Panc1 (cell line): Measurements from ENCODE around the gene LTBP2. TPM values are rescaled to one million over a fixed set of nuclear protein-coding genes. Genes with fewer than 3 reads are reported as not detected.

ENCODE experiments used
- ATAC-seq: fragments of 200-7000 bp; cut with Tn5 transposase; 2 replicates; pipeline ENCODE4 v1.9.1; 2020; ENCODE audit warnings: mild to moderate bottlenecking, moderate library complexity
- BruUV-seq: library from RNA; stranded (reverse); fragments of 400-500 nt; replicated peaks from 2 replicates; lab custom pipeline; 2021; lab: Mats Ljungman, UMichigan
- CTCF ChIA-PET: fragments of 300-600 bp; sonication (Branson Sonifier 250); formaldehyde crosslinking; loops from one replicate; lab custom pipeline; 2022; ENCODE audit warnings: antibody characterized with exemption; lab: Charles Lee
- POLR2A ChIA-PET: fragments of 300-600 bp; sonication (Branson Sonifier 250); formaldehyde crosslinking; loops from one replicate; lab custom pipeline; 2022; ENCODE audit warnings: antibody characterized with exemption; lab: Charles Lee
- DNase-seq: peaks from one replicate; pipeline ENCODE4 v3.0.0-alpha.2; 2010; ENCODE audit warnings: low read depth, low spot score
- H3K27ac ChIP-seq: 2 replicates; pipeline ENCODE4 v1.5.1; 2011; ENCODE audit warnings: mild to moderate bottlenecking, low read length, inconsistent platforms
- H3K27me3 ChIP-seq: fragments of 200-500 bp; sonication (Bioruptor generic); 2 replicates; pipeline ENCODE4 v1.6.0; 2014; ENCODE audit warnings: low read length, inconsistent platforms; ENCODE audit not compliant: control insufficient read depth, insufficient read depth
- H3K36me3 ChIP-seq: fragments of 200-500 bp; sonication (Bioruptor generic); 2 replicates; pipeline ENCODE4 v1.5.1; 2014; ENCODE audit warnings: inconsistent platforms, mild to moderate bottlenecking, low read length, moderate library complexity; ENCODE audit not compliant: control insufficient read depth, insufficient read depth
- H3K4me1 ChIP-seq: 2 replicates; pipeline ENCODE4 v1.5.1; 2011; ENCODE audit warnings: inconsistent platforms, mild to moderate bottlenecking, low read length, moderate library complexity; ENCODE audit not compliant: control insufficient read depth, insufficient read depth
- H3K4me3 ChIP-seq, 2 experiments: 2 replicates each; pipeline ENCODE4 v1.5.1; 2011 to 2012; ENCODE audit warnings: low read depth in 2 of 2, low read length in 2 of 2, mild to moderate bottlenecking in 2 of 2, inconsistent platforms in 1 of 2, moderate library complexity in 1 of 2
- H3K9me3 ChIP-seq: fragments of 200-500 bp; sonication (Bioruptor generic); 2 replicates; pipeline ENCODE4 v1.5.1; 2014; ENCODE audit warnings: low read depth, mild to moderate bottlenecking, inconsistent platforms, low read length, moderate library complexity; ENCODE audit not compliant: control insufficient read depth, insufficient read depth
- POLR2AphosphoS5 ChIP-seq: IDR thresholded peaks from 2 replicates; pipeline ENCODE4 v1.6.1; 2012; ENCODE audit warnings: mild to moderate bottlenecking, low read depth, low read length, moderate library complexity
- SIN3A ChIP-seq: IDR thresholded peaks from 2 replicates; pipeline ENCODE4 v1.6.1; 2012; ENCODE audit warnings: low read depth, mild to moderate bottlenecking, low read length, moderate library complexity, borderline replicate concordance; ENCODE audit not compliant: insufficient read depth
- TCF7L2 ChIP-seq: IDR thresholded peaks from 2 replicates; pipeline ENCODE4 v1.6.1; 2011; ENCODE audit warnings: mild to moderate bottlenecking, low read depth, low read length, inconsistent platforms
- in situ Hi-C: cut with HindIII; loops from 2 replicates; pipeline ENCODE4 v1.10.0; 2016; ENCODE audit warnings: low sequenced_read_pairs, low pct_unique_long_range_greater_than_20kb
- intact Hi-C: fragments of 100-400 bp; cut with micrococcal nuclease; formaldehyde crosslinking; loops from one replicate; pipeline ENCODE4 v1.10.0; 2022; ENCODE audit not compliant: unreplicated experiment
- total RNA-seq: library from RNA; stranded (reverse); gene quantifications from one replicate; pipeline ENCODE4 v1.2.1, GENCODE V29; 2021; ENCODE audit not compliant: unreplicated experiment
- TF ChIP-seq, protein P1 (sequence below), 2 experiments: IDR thresholded peaks; 2 replicates each; pipeline ENCODE4 v1.6.1; 2011 to 2012; ENCODE audit warnings: low read depth in 2 of 2, control low read depth in 1 of 2, low read length in 1 of 2, mild to moderate bottlenecking in 1 of 2, moderate library complexity in 1 of 2; ENCODE audit not compliant: insufficient read depth in 1 of 2
- TF ChIP-seq, protein P2 (sequence below): fragments of 450-650 bp; IDR thresholded peaks from 2 replicates; pipeline ENCODE4 v1.5.1; 2017; ENCODE audit warnings: mild to moderate bottlenecking

Gene LTBP2
- total RNA-seq, 1 experiment from 2014 or later: 69.8 TPM

DNA sequence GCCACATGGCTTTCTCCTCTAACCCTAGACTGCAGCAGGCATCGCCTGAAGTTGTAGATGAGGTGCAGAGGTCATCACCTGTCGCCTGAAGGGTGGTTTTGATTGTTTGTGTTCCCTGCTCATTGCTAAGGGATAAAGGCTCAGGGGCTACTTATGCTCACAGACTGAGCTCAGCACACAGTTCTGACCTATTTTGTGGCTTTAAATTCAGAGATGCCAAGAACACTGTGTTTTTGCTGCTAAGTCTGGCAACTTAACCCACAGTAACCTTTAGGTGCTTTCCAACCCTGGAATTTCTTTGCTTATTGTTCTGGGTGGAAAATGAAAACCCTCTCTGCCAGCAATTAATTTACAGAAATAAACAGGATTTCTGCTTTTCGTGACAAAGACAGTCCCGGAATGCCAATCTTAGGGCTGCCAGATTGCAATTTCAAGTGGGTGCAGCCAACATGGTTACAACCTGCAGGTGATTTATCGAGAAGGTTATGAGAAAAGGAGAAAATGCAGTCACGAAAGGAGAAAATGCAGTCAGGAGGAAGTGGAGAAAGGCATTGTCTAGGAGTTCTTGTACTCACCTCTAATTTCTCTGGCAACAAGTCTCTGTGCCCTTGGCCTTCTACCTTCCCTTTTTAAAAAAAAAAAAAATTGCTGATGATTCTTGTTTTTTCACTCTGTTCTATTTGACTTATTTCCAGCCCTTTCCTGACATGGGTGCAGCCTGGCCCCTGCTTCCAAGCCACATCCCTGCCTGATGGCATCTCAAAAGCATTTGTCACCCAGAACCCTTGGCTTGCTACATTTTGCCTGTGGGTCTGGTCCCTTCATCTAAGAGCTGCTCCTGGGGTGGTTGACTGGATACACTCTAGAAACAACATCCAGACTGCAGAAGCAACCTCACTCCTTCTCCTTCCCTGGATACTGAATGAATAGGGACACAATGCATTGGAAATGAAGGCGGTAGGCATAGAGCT is 142.2 kb downstream of the LTBP2 start:
- ATAC-seq: no peak
- ChIA-PET POLR2A (no interaction called here), CTCF (no interaction called here)
- in situ Hi-C loops (no loop called here), intact Hi-C loops (no loop called here)
- H3K36me3 ChIP-seq: no peaks in the 10 kb centered on the region
- H3K27me3 ChIP-seq: no peaks in the 10 kb centered on the region
- H3K9me3 ChIP-seq: no peaks in the 10 kb centered on the region
- DNase-seq: no peak
- TF ChIP-seq SIN3A (no peak), TCF7L2 (no peak), POLR2AphosphoS5 (no peak)
- TF ChIP-seq, protein P1, sequence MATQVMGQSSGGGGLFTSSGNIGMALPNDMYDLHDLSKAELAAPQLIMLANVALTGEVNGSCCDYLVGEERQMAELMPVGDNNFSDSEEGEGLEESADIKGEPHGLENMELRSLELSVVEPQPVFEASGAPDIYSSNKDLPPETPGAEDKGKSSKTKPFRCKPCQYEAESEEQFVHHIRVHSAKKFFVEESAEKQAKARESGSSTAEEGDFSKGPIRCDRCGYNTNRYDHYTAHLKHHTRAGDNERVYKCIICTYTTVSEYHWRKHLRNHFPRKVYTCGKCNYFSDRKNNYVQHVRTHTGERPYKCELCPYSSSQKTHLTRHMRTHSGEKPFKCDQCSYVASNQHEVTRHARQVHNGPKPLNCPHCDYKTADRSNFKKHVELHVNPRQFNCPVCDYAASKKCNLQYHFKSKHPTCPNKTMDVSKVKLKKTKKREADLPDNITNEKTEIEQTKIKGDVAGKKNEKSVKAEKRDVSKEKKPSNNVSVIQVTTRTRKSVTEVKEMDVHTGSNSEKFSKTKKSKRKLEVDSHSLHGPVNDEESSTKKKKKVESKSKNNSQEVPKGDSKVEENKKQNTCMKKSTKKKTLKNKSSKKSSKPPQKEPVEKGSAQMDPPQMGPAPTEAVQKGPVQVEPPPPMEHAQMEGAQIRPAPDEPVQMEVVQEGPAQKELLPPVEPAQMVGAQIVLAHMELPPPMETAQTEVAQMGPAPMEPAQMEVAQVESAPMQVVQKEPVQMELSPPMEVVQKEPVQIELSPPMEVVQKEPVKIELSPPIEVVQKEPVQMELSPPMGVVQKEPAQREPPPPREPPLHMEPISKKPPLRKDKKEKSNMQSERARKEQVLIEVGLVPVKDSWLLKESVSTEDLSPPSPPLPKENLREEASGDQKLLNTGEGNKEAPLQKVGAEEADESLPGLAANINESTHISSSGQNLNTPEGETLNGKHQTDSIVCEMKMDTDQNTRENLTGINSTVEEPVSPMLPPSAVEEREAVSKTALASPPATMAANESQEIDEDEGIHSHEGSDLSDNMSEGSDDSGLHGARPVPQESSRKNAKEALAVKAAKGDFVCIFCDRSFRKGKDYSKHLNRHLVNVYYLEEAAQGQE (IDR thresholded peaks at IDR 0.05; ENCODE audit: insufficient read depth in 1 of 2, low read depth in 2 of 2, low read length in 1 of 2): no peak
- TF ChIP-seq, protein P2, sequence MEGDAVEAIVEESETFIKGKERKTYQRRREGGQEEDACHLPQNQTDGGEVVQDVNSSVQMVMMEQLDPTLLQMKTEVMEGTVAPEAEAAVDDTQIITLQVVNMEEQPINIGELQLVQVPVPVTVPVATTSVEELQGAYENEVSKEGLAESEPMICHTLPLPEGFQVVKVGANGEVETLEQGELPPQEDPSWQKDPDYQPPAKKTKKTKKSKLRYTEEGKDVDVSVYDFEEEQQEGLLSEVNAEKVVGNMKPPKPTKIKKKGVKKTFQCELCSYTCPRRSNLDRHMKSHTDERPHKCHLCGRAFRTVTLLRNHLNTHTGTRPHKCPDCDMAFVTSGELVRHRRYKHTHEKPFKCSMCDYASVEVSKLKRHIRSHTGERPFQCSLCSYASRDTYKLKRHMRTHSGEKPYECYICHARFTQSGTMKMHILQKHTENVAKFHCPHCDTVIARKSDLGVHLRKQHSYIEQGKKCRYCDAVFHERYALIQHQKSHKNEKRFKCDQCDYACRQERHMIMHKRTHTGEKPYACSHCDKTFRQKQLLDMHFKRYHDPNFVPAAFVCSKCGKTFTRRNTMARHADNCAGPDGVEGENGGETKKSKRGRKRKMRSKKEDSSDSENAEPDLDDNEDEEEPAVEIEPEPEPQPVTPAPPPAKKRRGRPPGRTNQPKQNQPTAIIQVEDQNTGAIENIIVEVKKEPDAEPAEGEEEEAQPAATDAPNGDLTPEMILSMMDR: no peak
- H3K27ac ChIP-seq: no peak overlapping the region
- BruUV-seq: no TSS peak
- H3K4me1 ChIP-seq: no peaks in the 10 kb centered on the region
- no peak overlapping the region for H3K4me3 ChIP-seq

DNA sequence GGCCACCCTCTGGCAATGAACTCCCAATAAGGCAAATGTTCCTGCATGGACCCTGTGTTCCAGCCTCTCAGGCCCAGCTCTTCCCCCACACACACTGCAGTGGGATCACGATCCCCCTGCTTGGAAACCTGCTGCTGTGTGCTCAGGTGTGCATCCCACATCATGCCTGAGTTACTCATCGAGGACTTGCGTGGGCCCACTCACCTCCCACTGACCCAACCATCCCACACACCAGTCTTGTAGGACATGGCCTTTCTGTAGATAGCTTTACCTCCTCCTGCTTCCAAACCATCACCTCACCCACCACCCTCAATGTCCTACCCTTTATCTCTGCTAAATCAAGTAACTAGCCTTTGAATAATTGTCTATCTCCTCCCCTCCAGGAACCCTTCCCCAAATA is 143.5 kb downstream of the LTBP2 start:
- Histone ChIP-seq H3K27ac (no peak overlapping the region), H3K36me3 (no peaks in the 10 kb centered on the region), H3K27me3 (no peaks in the 10 kb centered on the region), H3K9me3 (no peaks in the 10 kb centered on the region), H3K4me3 (no peak overlapping the region), H3K4me1 (no peaks in the 10 kb centered on the region)
- ChIA-PET POLR2A (no interaction called here), CTCF (no interaction called here)
- BruUV-seq: no TSS peak
- intact Hi-C loops (no loop called here), in situ Hi-C loops (no loop called here)
- DNase-seq (no peak), ATAC-seq (no peak)
- TF ChIP-seq, protein P1 (IDR thresholded peaks at IDR 0.05; ENCODE audit: insufficient read depth in 1 of 2, low read depth in 2 of 2, low read length in 1 of 2): no peak
- no peak for TF ChIP-seq SIN3A
- TF ChIP-seq, protein P2: no peak
